Testis (tissue), 2 donors: Measurements from ENCODE around the gene SLC28A3.

Experiments used
- CTCF ChIP-seq, 3 experiments: fragments of 450-650 bp in 2 of 3; fragments of 200-600 bp in 1 of 3; sonication (generic) in 1 of 3; IDR thresholded peaks; one replicate each; pipeline ENCODE4 v1.5.1; 2016 to 2019; ENCODE audit warnings: antibody characterized with exemption in 3 of 3, mild to moderate bottlenecking in 2 of 3, moderate library complexity in 1 of 3
- POLR2A ChIP-seq: fragments of 450-650 bp; IDR thresholded peaks from one replicate; pipeline ENCODE4 v1.6.1; 2017; ENCODE audit warnings: antibody characterized with exemption, mild to moderate bottlenecking, moderate library complexity

GRCh38 chr9:84228130-84228720 is 112.3 kb downstream of the SLC28A3 start:
- TF ChIP-seq CTCF (IDR thresholded peaks at IDR 0.05) (no peak), POLR2A (no peak)
